Fibroblast of skin of right biceps (primary cell): Measurements from ENCODE around the gene NAGS.
"Not testable (repeated sequence)": the region's sequence is repeated elsewhere in the genome, so short reads cannot be mapped to it uniquely, and the experiment has no call there.

ENCODE experiments used
- DNase-seq: peaks from one replicate; pipeline ENCODE4 v3.0.0-alpha.2; 2013

NAGS gene

DNA sequence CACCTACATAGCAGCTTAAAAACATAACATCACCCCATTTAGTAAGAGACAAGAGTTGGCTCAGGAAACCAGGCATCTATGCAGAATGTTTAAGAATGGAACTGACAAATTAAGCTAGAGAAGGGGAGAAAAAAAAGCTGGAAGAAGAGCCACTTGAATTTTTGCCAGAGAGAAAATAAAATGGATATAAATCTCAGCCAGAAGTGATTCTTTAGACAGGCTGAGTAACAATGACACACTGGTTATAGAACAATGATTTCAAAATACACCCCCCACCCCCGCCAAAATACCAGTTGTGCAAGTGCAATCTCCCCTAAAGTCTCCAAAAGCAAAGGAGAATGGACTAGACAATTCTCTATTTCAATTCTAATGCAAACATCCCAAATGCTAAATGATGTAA is 39.6 kb downstream of the NAGS start:
- peak; percentile 71 for DNase-seq

GRCh38 chr17:44045486-44045885 is 41.1 kb downstream of the NAGS start:
- no peak for DNase-seq

DNA sequence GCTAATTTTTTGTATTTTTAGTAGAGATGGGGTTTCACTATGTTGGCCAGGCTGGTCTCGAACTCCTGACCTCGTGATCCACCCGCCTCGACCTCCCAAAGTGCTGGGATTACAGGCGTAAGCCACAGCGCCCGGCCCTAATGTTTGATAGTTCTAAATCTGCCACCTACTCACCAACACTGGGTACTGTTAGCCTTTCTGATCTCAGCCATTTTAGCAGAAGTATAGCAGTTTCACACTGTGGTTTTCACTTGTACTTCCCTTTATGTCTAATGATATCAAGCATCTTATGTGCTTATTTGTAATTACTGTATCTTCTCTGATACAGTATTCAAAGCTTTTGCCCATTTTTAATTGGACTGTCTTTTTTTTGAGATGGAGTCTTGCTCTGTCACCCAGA is 42.5 kb downstream of the NAGS start:
- DNase-seq: not testable (repeated sequence)

- no peak for DNase-seq
Observed at GRCh38 chr17:44049294-44050060, 45.1 kb downstream of the NAGS start.

- DNase-seq: no peak
Observed at GRCh38 chr17:44053125-44053872, 48.9 kb downstream of the NAGS start.
